ENCODE data around the gene PRKAA2. TPM values are rescaled to one million over a fixed set of nuclear protein-coding genes. Genes with fewer than 3 reads are reported as not detected.

PRKAA2 gene
- total and polyA plus RNA-seq, 8 donors, result 1.4 to 5.1 (median 3.9) TPM

DNA sequence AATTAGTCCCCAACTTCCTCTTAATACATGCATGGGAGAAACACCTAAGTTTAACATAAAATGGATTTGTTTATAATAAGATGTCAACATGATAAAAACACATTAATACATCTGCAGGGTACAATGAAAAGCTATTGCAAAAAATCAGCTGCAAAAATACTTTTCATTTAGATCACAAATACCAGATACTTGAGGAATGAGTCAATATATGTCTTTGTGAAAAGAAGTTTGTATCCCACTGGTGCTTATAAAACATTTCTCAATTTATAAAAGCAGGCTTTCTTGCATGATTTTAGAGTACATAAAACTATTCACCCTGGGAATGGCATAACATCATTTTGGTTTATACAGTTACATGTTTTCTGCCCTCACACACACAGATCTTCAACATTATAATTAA, 18.6 kb upstream of the PRKAA2 start:
- no peaks in the 10 kb centered on the region for H3K9me3 ChIP-seq
- TF ChIP-seq, protein P1, sequence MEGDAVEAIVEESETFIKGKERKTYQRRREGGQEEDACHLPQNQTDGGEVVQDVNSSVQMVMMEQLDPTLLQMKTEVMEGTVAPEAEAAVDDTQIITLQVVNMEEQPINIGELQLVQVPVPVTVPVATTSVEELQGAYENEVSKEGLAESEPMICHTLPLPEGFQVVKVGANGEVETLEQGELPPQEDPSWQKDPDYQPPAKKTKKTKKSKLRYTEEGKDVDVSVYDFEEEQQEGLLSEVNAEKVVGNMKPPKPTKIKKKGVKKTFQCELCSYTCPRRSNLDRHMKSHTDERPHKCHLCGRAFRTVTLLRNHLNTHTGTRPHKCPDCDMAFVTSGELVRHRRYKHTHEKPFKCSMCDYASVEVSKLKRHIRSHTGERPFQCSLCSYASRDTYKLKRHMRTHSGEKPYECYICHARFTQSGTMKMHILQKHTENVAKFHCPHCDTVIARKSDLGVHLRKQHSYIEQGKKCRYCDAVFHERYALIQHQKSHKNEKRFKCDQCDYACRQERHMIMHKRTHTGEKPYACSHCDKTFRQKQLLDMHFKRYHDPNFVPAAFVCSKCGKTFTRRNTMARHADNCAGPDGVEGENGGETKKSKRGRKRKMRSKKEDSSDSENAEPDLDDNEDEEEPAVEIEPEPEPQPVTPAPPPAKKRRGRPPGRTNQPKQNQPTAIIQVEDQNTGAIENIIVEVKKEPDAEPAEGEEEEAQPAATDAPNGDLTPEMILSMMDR (IDR thresholded peaks at IDR 0.05), result no peak
- H3K27ac ChIP-seq, result no peak overlapping the region
- no peak overlapping the region for H3K4me3 ChIP-seq
- no peaks in the 10 kb centered on the region for H3K36me3 ChIP-seq
- intact Hi-C loops (cut with DNase I), result no loop called here
- DNase-seq, result no peak
- H3K4me1 ChIP-seq, result no peaks in the 10 kb centered on the region
- ATAC-seq, result no peak
- no peaks in the 10 kb centered on the region for H3K27me3 ChIP-seq

DNA sequence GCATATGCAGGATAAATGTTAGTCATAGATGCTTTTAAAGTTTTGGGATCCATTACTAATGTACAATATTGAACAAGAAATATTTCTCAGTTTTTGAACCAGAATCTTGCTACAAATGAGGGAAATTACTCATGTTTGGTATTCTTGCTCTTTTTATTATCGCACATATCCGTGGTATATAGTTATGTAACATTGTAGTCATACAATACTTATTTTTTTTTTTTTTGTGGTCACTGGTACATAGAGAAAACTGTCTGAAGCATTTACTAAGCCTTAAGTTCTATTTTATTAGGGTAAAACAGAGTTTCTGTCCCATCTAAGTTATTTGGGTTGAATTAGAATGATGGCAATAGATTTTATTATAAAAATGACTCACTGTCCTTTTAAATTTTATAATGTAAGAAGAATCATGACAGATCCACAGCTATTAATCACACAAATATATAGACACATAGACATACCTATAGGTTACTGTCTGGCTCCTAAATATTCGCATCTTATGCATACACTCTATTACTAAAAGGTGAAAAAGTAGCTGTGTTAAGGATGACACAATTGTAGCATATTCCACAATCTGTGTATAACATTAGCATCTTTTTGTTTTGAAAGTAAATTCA, 18.0 kb upstream of the PRKAA2 start:
- no peaks in the 10 kb centered on the region for H3K4me1 ChIP-seq
- H3K36me3 ChIP-seq, result no peaks in the 10 kb centered on the region
- intact Hi-C loops (cut with DNase I), result no loop called here
- no peak overlapping the region for H3K4me3 ChIP-seq
- TF ChIP-seq, protein P1 (IDR thresholded peaks at IDR 0.05), result no peak
- no peaks in the 10 kb centered on the region for H3K9me3 ChIP-seq
- no peak for ATAC-seq
- DNase-seq, result no peak
- peaks cover 0 to 2% of the 10 kb centered on the region in 2 donors for H3K27me3 ChIP-seq
- no peak overlapping the region for H3K27ac ChIP-seq

DNA sequence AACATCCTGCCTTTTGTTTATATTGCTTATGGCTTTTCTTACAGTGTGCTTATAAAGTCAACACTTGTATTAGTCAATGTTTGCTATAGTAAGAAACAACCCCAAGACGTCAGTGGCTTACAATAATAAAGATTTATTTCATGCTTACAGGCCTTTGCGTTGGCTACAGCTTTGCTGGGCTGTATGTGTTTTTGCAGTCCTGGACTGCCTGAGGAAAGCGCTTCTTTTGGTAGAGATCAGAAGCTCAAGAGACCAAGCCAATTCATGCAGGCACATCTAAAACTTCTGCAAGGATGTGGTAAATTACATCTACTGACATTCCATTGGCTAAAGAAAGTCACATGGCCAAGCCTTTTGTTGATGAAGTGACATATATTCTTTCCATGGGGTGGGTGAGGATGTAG, 17.5 kb upstream of the PRKAA2 start:
- no peaks in the 10 kb centered on the region for H3K9me3 ChIP-seq
- intact Hi-C loops (cut with DNase I), result no loop called here
- DNase-seq, result no peak
- TF ChIP-seq, protein P1 (IDR thresholded peaks at IDR 0.05), result no peak
- no peaks in the 10 kb centered on the region for H3K4me1 ChIP-seq
- H3K4me3 ChIP-seq, result no peak overlapping the region
- ATAC-seq, result no peak
- peaks cover 0 to 5% of the 10 kb centered on the region in 2 donors for H3K27me3 ChIP-seq
- no peak overlapping the region for H3K27ac ChIP-seq
- H3K36me3 ChIP-seq, result no peaks in the 10 kb centered on the region

DNA sequence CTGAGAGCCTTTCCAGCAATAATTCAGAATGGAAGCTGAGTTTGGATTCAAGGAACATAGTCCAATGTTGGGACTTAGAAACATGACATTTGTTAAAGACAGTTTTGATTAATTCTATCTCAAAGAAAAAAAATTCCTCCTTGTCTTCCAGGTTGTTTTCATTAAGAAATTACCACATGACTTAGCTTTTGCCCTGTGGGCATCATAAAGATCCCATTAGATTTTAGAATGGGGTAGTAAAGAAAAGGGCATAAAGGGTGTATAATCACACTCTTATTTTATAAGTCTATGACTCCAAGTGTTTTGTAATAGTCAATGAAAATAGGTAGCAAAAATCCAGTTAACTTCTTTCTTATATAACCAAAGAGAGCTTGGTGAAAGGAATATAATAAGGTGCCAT, 14.3 kb upstream of the PRKAA2 start:
- H3K9me3 ChIP-seq, result no peaks in the 10 kb centered on the region
- TF ChIP-seq, protein P1 (IDR thresholded peaks at IDR 0.05), result no peak
- H3K27ac ChIP-seq, result no peak overlapping the region
- no peak for DNase-seq
- no peaks in the 10 kb centered on the region for H3K36me3 ChIP-seq
- no peak overlapping the region for H3K4me3 ChIP-seq
- no peak for ATAC-seq
- H3K27me3 ChIP-seq, result peaks cover 0 to 5% of the 10 kb centered on the region in 2 donors
- intact Hi-C loops (cut with DNase I), result no loop called here
- no peaks in the 10 kb centered on the region for H3K4me1 ChIP-seq

DNA sequence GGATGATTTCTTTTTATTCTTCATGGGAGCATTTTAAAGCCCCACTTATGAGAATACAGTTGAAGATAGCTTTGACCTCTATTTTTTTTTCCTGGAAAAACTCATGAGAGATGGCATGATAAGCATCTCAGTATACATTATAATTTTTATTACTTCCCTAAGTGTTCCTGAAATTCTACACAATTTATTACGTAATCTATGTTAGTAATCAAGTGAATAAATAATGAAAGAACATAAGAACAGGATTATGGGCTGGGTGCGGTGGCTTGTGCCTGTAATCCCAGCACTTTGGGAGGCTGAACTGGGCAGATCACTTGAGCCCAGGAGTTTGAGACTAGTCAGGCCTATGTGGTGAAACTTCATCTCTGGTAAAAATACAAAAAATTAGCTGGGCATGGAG, 13.2 kb upstream of the PRKAA2 start:
- ATAC-seq (no peak), DNase-seq (no peak)
- peaks cover 0 to 5% of the 10 kb centered on the region in 2 donors for H3K27me3 ChIP-seq
- H3K36me3 ChIP-seq, result no peaks in the 10 kb centered on the region
- no peak overlapping the region for H3K27ac ChIP-seq
- no peaks in the 10 kb centered on the region for H3K4me1 ChIP-seq
- TF ChIP-seq, protein P1 (IDR thresholded peaks at IDR 0.05), result no peak
- no peak overlapping the region for H3K4me3 ChIP-seq
- intact Hi-C loops (cut with DNase I), result no loop called here
- H3K9me3 ChIP-seq, result no peaks in the 10 kb centered on the region
